Large intestine (tissue), 3 donors: ENCODE measurements around the gene ZC3H7B. TPM values are rescaled to one million over a fixed set of nuclear protein-coding genes. Genes with fewer than 3 reads are reported as not detected.

Source experiments
- DNase-seq, 2 donors: peaks; one replicate each; pipeline versions ENCODE4 v3.0.0 to v3.0.0-alpha.2; 2013
- H3K27ac ChIP-seq: one replicate; pipeline ENCODE4 v1.5.1; 2013; ENCODE audit warnings: low read length
- H3K27me3 ChIP-seq: 2 replicates; pipeline ENCODE4 v1.6.1; 2013; ENCODE audit warnings: low read length; ENCODE audit not compliant: control insufficient read depth, insufficient read depth
- H3K36me3 ChIP-seq: 2 replicates; pipeline ENCODE4 v1.6.1; 2013; ENCODE audit warnings: low read length; ENCODE audit not compliant: control insufficient read depth, insufficient read depth
- H3K4me1 ChIP-seq: one replicate; pipeline ENCODE4 v1.6.1; 2013; ENCODE audit warnings: low read length; ENCODE audit not compliant: control insufficient read depth, insufficient read depth
- H3K4me3 ChIP-seq: one replicate; pipeline ENCODE4 v1.5.1; 2013; ENCODE audit warnings: low read length
- H3K9me3 ChIP-seq: one replicate; pipeline ENCODE4 v1.6.1; 2013; ENCODE audit warnings: mild to moderate bottlenecking, low read depth, low read length, moderate library complexity; ENCODE audit not compliant: control insufficient read depth
- WGBS: methylation state at CpG from one replicate; pipeline ENCODE4 v1.1.5; 2013; ENCODE audit warnings: low lambda C conversion rate; ENCODE audit not compliant: insufficient coverage; 5-methylcytosine and 5-hydroxymethylcytosine counted together
- polyA plus RNA-seq: library from polyadenylated mRNA; unstranded; fragments of 120-200 nt; gene quantifications from one replicate; pipeline ENCODE4 v1.2.1, GENCODE V29; 2013

The ZC3H7B gene
- polyA plus RNA-seq, 1 donor, result 58.0 TPM

DNA sequence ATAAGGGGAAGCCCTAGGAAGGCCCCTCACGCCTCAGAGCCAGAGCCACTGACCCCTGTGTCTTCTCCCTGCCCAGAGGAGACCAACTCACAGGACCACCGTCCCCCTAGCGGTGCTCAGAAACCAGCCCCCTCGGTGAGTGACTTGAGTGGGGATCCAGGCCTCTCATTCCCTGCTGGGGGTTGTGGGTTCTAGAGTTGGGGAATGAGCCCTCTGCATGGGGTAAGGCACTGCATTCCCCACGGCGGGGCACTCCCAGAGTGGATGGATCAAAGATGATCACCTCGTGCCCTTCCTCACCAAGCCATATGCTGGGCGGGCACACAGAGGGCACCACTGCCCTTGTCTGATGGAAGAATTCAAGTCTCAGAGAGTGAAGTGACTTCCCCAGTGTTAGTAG lies 39.7 kb downstream of the ZC3H7B start:
- Histone ChIP-seq H3K9me3 (no peaks in the 10 kb centered on the region), H3K27me3 (no peaks in the 10 kb centered on the region), H3K36me3 (peaks cover 74% of the 10 kb centered on the region), H3K27ac (no peak overlapping the region), H3K4me3 (no peak overlapping the region), H3K4me1 (peaks cover 9% of the 10 kb centered on the region)
- DNase-seq, result no peak
- WGBS, result no CpG with 5 or more reads among the region's 8 CpGs

DNA sequence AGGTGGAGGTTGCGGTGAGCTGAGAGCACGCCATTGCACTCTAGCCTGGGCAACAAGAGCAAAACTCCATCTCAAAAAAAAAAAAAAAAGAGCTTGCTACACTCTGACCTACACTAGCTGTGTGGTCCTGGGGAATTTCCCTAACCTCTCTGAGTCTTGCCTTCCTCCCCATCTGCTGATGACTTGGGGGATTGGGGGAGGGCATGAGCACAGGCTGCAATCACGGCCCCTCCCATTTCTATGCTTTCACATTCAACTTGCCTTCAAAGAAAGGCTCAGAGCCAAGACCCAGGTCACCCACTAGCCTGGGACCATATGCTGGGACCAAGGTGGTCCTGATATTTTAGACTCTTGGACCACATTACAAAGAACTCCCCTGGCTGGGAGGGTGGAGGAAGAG lies 40.7 kb downstream of the ZC3H7B start:
- H3K27me3 ChIP-seq, result no peaks in the 10 kb centered on the region
- H3K27ac ChIP-seq, result no peak overlapping the region
- H3K36me3 ChIP-seq, result peaks cover 83% of the 10 kb centered on the region
- H3K4me3 ChIP-seq, result no peak overlapping the region
- no peaks in the 10 kb centered on the region for H3K9me3 ChIP-seq
- no peak for DNase-seq
- H3K4me1 ChIP-seq, result peaks cover 9% of the 10 kb centered on the region
- no CpG with 5 or more reads among the region's 3 CpGs for WGBS

GRCh38 chr22:41343300-41343699 lies 42.0 kb downstream of the ZC3H7B start:
- DNase-seq, result no peak
- no CpG with 5 or more reads among the region's 18 CpGs for WGBS
- H3K36me3 ChIP-seq, result peaks cover 87% of the 10 kb centered on the region
- no peak overlapping the region for H3K4me3 ChIP-seq
- peaks cover 9% of the 10 kb centered on the region for H3K4me1 ChIP-seq
- no peaks in the 10 kb centered on the region for H3K27me3 ChIP-seq
- no peaks in the 10 kb centered on the region for H3K9me3 ChIP-seq
- no peak overlapping the region for H3K27ac ChIP-seq

GRCh38 chr22:41343717-41344116 lies 42.4 kb downstream of the ZC3H7B start:
- DNase-seq, result no peak
- H3K27ac ChIP-seq, result no peak overlapping the region
- H3K4me3 ChIP-seq, result no peak overlapping the region
- H3K4me1 ChIP-seq, result peaks cover 9% of the 10 kb centered on the region
- H3K9me3 ChIP-seq, result no peaks in the 10 kb centered on the region
- H3K36me3 ChIP-seq, result peaks cover 88% of the 10 kb centered on the region
- no peaks in the 10 kb centered on the region for H3K27me3 ChIP-seq
- WGBS, result no CpG with 5 or more reads among the region's 9 CpGs

DNA sequence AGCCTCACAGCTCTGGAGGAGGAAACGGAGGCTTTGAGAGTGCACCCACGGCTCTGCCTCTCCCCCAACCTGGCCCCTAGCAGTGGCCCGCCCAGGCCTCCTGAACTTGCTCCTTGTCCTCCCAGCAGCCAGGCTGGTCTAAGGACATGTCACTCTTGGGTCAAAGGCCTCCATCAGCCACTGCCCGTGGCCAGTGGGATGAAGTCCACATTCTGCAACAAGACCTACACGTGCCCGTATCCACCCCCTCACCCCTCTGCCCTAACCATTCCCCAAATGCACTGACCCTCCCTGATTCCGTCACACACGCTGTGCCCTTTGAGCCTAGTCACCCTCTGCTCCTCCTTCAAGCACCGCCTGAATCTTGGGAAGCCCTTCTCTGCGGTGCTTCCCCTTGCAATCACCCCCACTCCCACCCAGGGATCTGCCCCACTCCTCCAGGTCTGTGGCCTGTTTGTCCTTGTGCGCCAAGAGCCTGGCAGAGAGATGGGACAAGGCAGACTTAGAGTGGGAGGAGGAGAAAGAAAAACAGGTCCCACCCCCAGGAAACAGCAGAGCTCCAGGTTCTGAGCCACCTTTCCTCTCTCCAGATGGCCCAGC lies 43.0 kb downstream of the ZC3H7B start:
- no CpG with 5 or more reads among the region's 11 CpGs for WGBS
- Histone ChIP-seq H3K36me3 (peaks cover 88% of the 10 kb centered on the region), H3K27me3 (no peaks in the 10 kb centered on the region), H3K9me3 (no peaks in the 10 kb centered on the region), H3K4me1 (peaks cover 9% of the 10 kb centered on the region), H3K27ac (no peak overlapping the region), H3K4me3 (no peak overlapping the region)
- peak; percentile 66 to 67 for DNase-seq

DNA sequence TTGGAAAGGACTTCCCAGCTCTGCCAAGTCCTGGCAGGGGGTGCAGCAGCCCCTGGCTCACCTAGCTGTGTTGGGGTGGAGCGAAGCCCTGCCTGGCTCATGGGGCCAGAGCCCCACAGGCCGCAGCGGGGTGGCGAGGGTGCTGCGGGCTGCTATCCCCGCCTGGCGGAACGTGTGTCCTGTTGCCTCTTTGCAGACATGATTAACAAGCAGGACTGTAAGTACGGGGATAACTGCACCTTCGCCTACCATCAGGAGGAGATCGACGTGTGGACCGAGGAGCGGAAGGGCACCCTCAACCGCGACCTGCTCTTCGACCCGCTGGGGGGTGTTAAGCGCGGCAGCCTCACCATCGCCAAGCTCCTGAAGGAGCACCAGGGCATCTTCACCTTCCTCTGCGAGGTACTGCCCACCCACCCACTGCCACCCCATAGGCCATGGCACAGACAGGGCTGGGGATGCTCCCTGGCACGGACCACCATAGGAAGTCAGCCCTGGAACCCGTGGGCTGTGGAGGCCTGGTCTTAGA lies 44.5 kb downstream of the ZC3H7B start:
- H3K27me3 ChIP-seq, result no peaks in the 10 kb centered on the region
- WGBS, result no CpG with 5 or more reads among the region's 24 CpGs
- peaks cover 87% of the 10 kb centered on the region for H3K36me3 ChIP-seq

DNA sequence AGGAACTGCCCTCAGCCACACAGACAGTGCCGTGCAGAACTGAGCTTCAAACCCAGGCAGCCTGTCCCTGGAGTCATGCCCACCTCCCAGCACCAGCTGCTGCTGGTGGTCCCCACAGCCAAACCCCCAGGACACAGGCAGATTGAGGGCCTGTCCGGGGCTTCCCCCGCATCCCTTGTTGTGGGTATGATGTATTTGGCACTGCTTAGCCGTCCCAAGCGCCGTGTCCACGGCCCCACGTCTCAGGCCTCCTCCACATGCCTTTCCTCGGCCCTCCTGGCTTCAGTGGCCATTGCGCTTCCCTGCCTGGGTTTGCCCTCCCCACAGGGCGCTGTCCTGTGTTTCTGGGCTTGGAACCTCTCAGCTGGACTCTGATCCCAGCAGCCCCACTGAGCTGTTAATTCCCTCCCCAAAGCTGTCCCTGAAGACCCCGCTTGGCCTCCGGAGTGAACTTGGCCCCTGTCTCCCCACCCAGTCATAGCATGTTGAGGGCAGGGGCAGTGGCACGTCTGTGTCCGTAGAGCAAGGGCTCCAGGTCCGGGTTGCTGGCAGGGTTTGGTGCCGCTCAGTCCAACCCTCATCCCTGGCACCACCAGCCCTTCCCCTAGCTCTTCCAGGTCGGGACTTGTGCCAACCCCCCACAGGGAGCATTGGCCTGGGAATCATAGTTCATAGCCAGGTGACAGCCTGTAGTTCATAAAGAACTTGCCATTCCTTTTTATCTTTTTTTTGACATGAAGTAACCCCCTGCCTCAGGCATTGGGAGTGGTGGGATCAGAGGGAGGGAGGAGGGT lies 45.9 kb downstream of the ZC3H7B start:
- Histone ChIP-seq H3K36me3 (peaks cover 93% of the 10 kb centered on the region), H3K27me3 (no peaks in the 10 kb centered on the region), H3K27ac (no peak overlapping the region), H3K4me1 (peaks cover 15% of the 10 kb centered on the region), H3K4me3 (no peak overlapping the region), H3K9me3 (no peaks in the 10 kb centered on the region)
- DNase-seq, result no peak
- no CpG with 5 or more reads among the region's 18 CpGs for WGBS

More for the DNA sequence above, 44.5 kb downstream of the ZC3H7B start:
- Histone ChIP-seq H3K27ac (no peak overlapping the region), H3K4me1 (peaks cover 15% of the 10 kb centered on the region), H3K4me3 (no peak overlapping the region), H3K9me3 (no peaks in the 10 kb centered on the region)
- DNase-seq, result no peak

DNA sequence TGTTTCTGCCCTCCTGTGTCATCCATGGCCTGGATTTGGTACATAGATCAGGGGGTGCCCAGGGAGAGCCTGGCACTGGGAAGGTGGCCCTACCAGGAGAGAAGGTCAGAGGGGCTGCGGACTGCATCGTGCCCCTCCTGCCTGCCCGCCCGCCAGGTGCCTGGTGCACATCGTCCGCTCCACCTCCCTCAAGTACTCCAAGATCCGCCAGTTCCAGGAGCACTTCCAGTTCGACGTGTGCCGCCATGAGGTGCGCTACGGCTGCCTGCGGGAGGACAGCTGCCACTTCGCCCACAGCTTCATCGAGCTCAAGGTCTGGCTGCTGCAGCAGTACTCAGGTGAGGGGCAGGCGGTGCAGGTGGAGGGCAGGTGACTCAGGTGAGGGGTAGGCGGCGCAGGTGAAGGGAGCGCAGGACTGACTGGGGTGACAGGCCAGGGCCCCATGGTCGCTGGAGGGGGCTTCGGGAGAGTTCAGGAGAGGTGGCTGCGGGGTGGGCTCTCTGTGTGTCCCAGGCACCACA lies 47.7 kb downstream of the ZC3H7B start:
- Histone ChIP-seq H3K4me1 (peaks cover 7% of the 10 kb centered on the region), H3K36me3 (peaks cover 93% of the 10 kb centered on the region), H3K27ac (no peak overlapping the region), H3K27me3 (no peaks in the 10 kb centered on the region), H3K9me3 (no peaks in the 10 kb centered on the region), H3K4me3 (no peak overlapping the region)
- no peak for DNase-seq
- no CpG with 5 or more reads among the region's 22 CpGs for WGBS

DNA sequence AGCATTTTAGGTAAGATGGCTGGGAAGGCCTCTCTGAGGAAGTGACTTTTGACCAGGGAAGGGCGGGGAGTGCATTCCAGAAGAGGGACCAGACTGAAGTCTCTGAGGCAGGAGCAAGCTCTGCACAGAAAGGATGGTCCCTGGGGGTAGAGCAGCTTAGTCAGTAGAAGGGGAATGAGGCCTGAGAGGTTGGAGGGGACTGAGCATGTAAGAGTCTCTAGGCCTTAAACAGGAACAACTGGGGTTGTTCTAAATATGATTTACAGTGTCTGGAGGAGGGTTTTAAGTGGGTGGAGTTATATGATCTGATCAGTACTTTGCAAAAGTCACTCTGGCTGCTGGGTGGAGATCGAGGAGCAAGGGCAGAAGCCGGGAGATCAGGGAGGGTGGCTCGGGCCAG lies 48.8 kb downstream of the ZC3H7B start:
- peaks cover 93% of the 10 kb centered on the region for H3K36me3 ChIP-seq
- no peaks in the 10 kb centered on the region for H3K27me3 ChIP-seq
- no peak for DNase-seq
- H3K27ac ChIP-seq, result no peak overlapping the region
- no peaks in the 10 kb centered on the region for H3K9me3 ChIP-seq
- no CpG with 5 or more reads among the region's 4 CpGs for WGBS
- H3K4me3 ChIP-seq, result no peak overlapping the region
- peaks cover 6% of the 10 kb centered on the region for H3K4me1 ChIP-seq

DNA sequence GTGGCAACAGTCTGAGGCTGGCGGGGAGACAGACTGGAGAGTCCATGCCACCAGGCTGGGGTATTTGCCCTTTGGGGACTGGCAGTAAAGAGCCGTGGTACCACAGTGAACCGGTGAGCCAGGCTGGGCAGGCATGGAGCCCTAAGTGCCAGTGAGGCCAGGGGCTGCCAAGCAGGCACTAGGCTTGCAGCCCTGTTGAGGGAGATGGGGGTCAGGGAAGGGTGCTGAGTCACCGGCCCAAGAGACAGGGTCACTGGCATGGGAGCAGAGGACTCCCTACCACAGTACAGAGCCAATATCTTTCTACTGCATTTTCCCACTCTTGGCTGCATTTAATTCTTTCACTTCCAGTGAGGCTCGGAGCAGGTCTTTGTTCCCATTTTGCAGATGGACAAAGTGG lies 49.7 kb downstream of the ZC3H7B start:
- no CpG with 5 or more reads among the region's 5 CpGs for whole genome bisulfite sequencing
- no peak for DNase-seq
- Histone ChIP-seq H3K27ac (no peak overlapping the region), H3K4me1 (peaks cover 6% of the 10 kb centered on the region), H3K36me3 (peaks cover 96% of the 10 kb centered on the region), H3K9me3 (no peaks in the 10 kb centered on the region), H3K4me3 (no peak overlapping the region), H3K27me3 (no peaks in the 10 kb centered on the region)
